ENCODE results near the gene VEZF1.
"Not testable (repeated sequence)": the region's sequence is repeated elsewhere in the genome, so short reads cannot be mapped to it uniquely, and the experiment has no call there.

The VEZF1 gene

GRCh38 chr17:57983446-57983845 is 4.6 kb downstream of the VEZF1 start:
- TF ChIP-seq CTCF (IDR thresholded peaks at IDR 0.05; ENCODE audit: low read depth, low read length, missing control alignments) = no peak
- H3K4me3 ChIP-seq (ENCODE audit: low read depth, low read length) = no peak overlapping the region
- no peak for DNase-seq (ENCODE audit: low read depth)

- no peak for TF ChIP-seq CTCF (IDR thresholded peaks at IDR 0.05; ENCODE audit: low read depth, low read length, missing control alignments)
- no peak overlapping the region for H3K4me3 ChIP-seq (ENCODE audit: low read depth, low read length)
Measured at GRCh38 chr17:57982452-57983170, 5.4 kb downstream of the VEZF1 start.

GRCh38 chr17:57980522-57980921 is 7.5 kb downstream of the VEZF1 start:
- H3K4me3 ChIP-seq (ENCODE audit: low read depth, low read length) = no peak overlapping the region
- no peak for DNase-seq (ENCODE audit: low read depth)
- TF ChIP-seq CTCF (IDR thresholded peaks at IDR 0.05; ENCODE audit: low read depth, low read length, missing control alignments) = no peak

More at GRCh38 chr17:57982452-57983170, 5.4 kb downstream of the VEZF1 start:
- DNase-seq (ENCODE audit: low read depth) = no peak

- no peak for TF ChIP-seq CTCF (IDR thresholded peaks at IDR 0.05; ENCODE audit: low read depth, low read length, missing control alignments)
- no peak for DNase-seq (ENCODE audit: low read depth)
- no peak overlapping the region for H3K4me3 ChIP-seq (ENCODE audit: low read depth, low read length)
Measured at GRCh38 chr17:57979076-57979475, 9.0 kb downstream of the VEZF1 start.

GRCh38 chr17:57976594-57976993 is 11.5 kb downstream of the VEZF1 start:
- DNase-seq (ENCODE audit: low read depth) = no peak
- TF ChIP-seq CTCF (IDR thresholded peaks at IDR 0.05; ENCODE audit: low read depth, low read length, missing control alignments) = no peak
- no peak overlapping the region for H3K4me3 ChIP-seq (ENCODE audit: low read depth, low read length)

GRCh38 chr17:57975044-57975443 is 13.0 kb downstream of the VEZF1 start:
- DNase-seq (ENCODE audit: low read depth) = no peak
- TF ChIP-seq CTCF (IDR thresholded peaks at IDR 0.05; ENCODE audit: low read depth, low read length, missing control alignments) = no peak
- H3K4me3 ChIP-seq (ENCODE audit: low read depth, low read length) = no peak overlapping the region

- not testable (repeated sequence) for DNase-seq (ENCODE audit: low read depth)
Measured at GRCh38 chr17:57974053-57974824, 13.8 kb downstream of the VEZF1 start.

More at GRCh38 chr17:57974053-57974824, 13.8 kb downstream of the VEZF1 start:
- H3K4me3 ChIP-seq (ENCODE audit: low read depth, low read length) = not testable (repeated sequence)

All from GM12864 (cell line).